Gastroesophageal sphincter (tissue), 3 donors: ENCODE measurements around the gene CANX.

Source experiments
- CTCF ChIP-seq, 4 experiments: fragments of 200-600 bp in 2 of 4; fragments of 450-650 bp in 2 of 4; sonication (generic) in 1 of 4; IDR thresholded peaks; one replicate each; pipeline ENCODE4 v1.5.1; 2017 to 2019; ENCODE audit warnings: antibody characterized with exemption in 4 of 4, mild to moderate bottlenecking in 2 of 4, moderate library complexity in 2 of 4
- EP300 ChIP-seq: sonication (generic); formaldehyde crosslinking; IDR thresholded peaks from one replicate; pipeline ENCODE4 v1.6.1; 2017; ENCODE audit warnings: antibody characterized with exemption, mild to moderate bottlenecking
- POLR2A ChIP-seq, 2 donors: fragments of 450-650 bp; IDR thresholded peaks; one replicate each; pipeline ENCODE4 v1.6.1; 2017; ENCODE audit warnings: antibody characterized with exemption in 2 of 2, mild to moderate bottlenecking in 2 of 2, moderate library complexity in 1 of 2
- POLR2AphosphoS5 ChIP-seq: sonication (generic); formaldehyde crosslinking; IDR thresholded peaks from one replicate; pipeline ENCODE4 v1.6.1; 2017; ENCODE audit warnings: antibody characterized with exemption

GRCh38 chr5:179730852-179731251, 32.1 kb downstream of the CANX start:
- no peak for TF ChIP-seq CTCF (IDR thresholded peaks at IDR 0.05)
- TF ChIP-seq EP300: no peak
- TF ChIP-seq POLR2A (IDR thresholded peaks at IDR 0.05): no peak
- TF ChIP-seq POLR2AphosphoS5: no peak
